Activated naive CD4-positive, alpha-beta T cell treated with anti-CD3 and anti-CD28 coated beads, Interleukin-2, amount 10 ng/mL, durations not matched to agents 7 days and 5 days (primary cell): ENCODE results near the gene HIP1.

Source experiments
- CTCF ChIA-PET: fragments of 350-600 bp; sonication (Branson Sonifier 250); formaldehyde crosslinking; loops from one replicate; lab custom pipeline; 2021; ENCODE audit warnings: antibody characterized with exemption; lab: Charles Lee
- DNase-seq: peaks from one replicate; pipeline ENCODE4 v3.0.0-alpha.2; 2020
- H3K27ac Mint-ChIP-seq: one replicate; pipeline ENCODE4 v1.8.0; 2021; ENCODE audit warnings: mild to moderate bottlenecking, moderate library complexity, mixed read lengths
- H3K27me3 Mint-ChIP-seq: one replicate; pipeline ENCODE4 v1.8.0; 2021; ENCODE audit warnings: mild to moderate bottlenecking, mixed read lengths
- H3K36me3 Mint-ChIP-seq: one replicate; pipeline ENCODE4 v1.8.0; 2021; ENCODE audit warnings: mixed read lengths
- H3K4me1 Mint-ChIP-seq: one replicate; pipeline ENCODE4 v1.8.0; 2021; ENCODE audit warnings: mixed read lengths
- H3K4me3 Mint-ChIP-seq: one replicate; pipeline ENCODE4 v1.8.0; 2021; ENCODE audit warnings: mild to moderate bottlenecking, moderate library complexity, mixed read lengths
- H3K9me3 Mint-ChIP-seq: one replicate; pipeline ENCODE4 v1.8.0; 2021; ENCODE audit warnings: mixed read lengths

HIP1 gene

GRCh38 chr7:75757860-75758259 lies 19.1 kb upstream of the HIP1 start:
- Mint-ChIP-seq H3K4me3 (no peak overlapping the region), H3K36me3 (no peaks in the 10 kb centered on the region), H3K4me1 (no peaks in the 10 kb centered on the region), H3K27ac (no peak overlapping the region), H3K27me3 (peaks cover 11% of the 10 kb centered on the region), H3K9me3 (no peaks in the 10 kb centered on the region)
- CTCF ChIA-PET, result no interaction called here
- DNase-seq, result no peak

- Mint-ChIP-seq H3K27ac (no peak overlapping the region), H3K36me3 (no peaks in the 10 kb centered on the region), H3K27me3 (peaks cover 14% of the 10 kb centered on the region), H3K4me3 (no peak overlapping the region), H3K4me1 (no peaks in the 10 kb centered on the region), H3K9me3 (no peaks in the 10 kb centered on the region)
- no peak for DNase-seq
- CTCF ChIA-PET, result no interaction called here
These were observed 18.4 kb upstream of the HIP1 start for GRCh38 chr7:75756991-75757676.

- H3K9me3 Mint-ChIP-seq, result no peaks in the 10 kb centered on the region
- H3K36me3 Mint-ChIP-seq, result no peaks in the 10 kb centered on the region
- no peak overlapping the region for H3K27ac Mint-ChIP-seq
- DNase-seq, result no peak
- CTCF ChIA-PET, result interaction anchor here (0.6 kb wide), 1 partner anchor 21 kb away, joined by 4 read pairs; no protein-coding TSS in a partner anchor
- H3K27me3 Mint-ChIP-seq, result peaks cover 13% of the 10 kb centered on the region
- no peak overlapping the region for H3K4me3 Mint-ChIP-seq
- no peaks in the 10 kb centered on the region for H3K4me1 Mint-ChIP-seq
These were observed 17.7 kb upstream of the HIP1 start for GRCh38 chr7:75756206-75756990.

GRCh38 chr7:75743455-75743859 lies 4.7 kb upstream of the HIP1 start:
- Mint-ChIP-seq H3K4me1 (peaks cover 12% of the 10 kb centered on the region), H3K27me3 (peaks cover 47% of the 10 kb centered on the region), H3K9me3 (no peaks in the 10 kb centered on the region), H3K4me3 (no peak overlapping the region), H3K36me3 (peaks cover 2% of the 10 kb centered on the region), H3K27ac (no peak overlapping the region)
- DNase-seq, result no peak
- CTCF ChIA-PET, result no interaction called here

- DNase-seq, result no peak
- CTCF ChIA-PET, result no interaction called here
- Mint-ChIP-seq H3K27me3 (peaks cover 68% of the 10 kb centered on the region), H3K36me3 (peaks cover 2% of the 10 kb centered on the region), H3K9me3 (no peaks in the 10 kb centered on the region), H3K4me3 (no peak overlapping the region), H3K27ac (no peak overlapping the region), H3K4me1 (peaks cover 20% of the 10 kb centered on the region)
These were observed 2.2 kb upstream of the HIP1 start for GRCh38 chr7:75740846-75741497.

GRCh38 chr7:75739796-75740672 lies 1.3 kb upstream of the HIP1 start:
- Mint-ChIP-seq H3K4me3 (peak overlapping the region; percentile 90), H3K4me1 (peaks cover 20% of the 10 kb centered on the region), H3K27me3 (peaks cover 74% of the 10 kb centered on the region), H3K9me3 (no peaks in the 10 kb centered on the region), H3K27ac (peak overlapping the region; percentile 93), H3K36me3 (peaks cover 2% of the 10 kb centered on the region)
- CTCF ChIA-PET, result interaction anchor here (0.9 kb wide), 1 partner anchor 22 kb away, joined by 4 read pairs; no protein-coding TSS in a partner anchor
- DNase-seq, result no peak

GRCh38 chr7:75738975-75739795 lies 444 bp upstream of the HIP1 start:
- no peaks in the 10 kb centered on the region for H3K9me3 Mint-ChIP-seq
- CTCF ChIA-PET, result interaction anchor here (0.5 to 0.9 kb wide), 2 partner anchors 23 to 35 kb away, joined by 3 to 4 read pairs; no protein-coding TSS in a partner anchor

GRCh38 chr7:75737856-75738603 lies 711 bp downstream of the HIP1 start:
- peak overlapping the region; percentile 84 for H3K4me3 Mint-ChIP-seq
- peaks cover 20% of the 10 kb centered on the region for H3K4me1 Mint-ChIP-seq
- DNase-seq, result no peak
- peaks cover 2% of the 10 kb centered on the region for H3K36me3 Mint-ChIP-seq
- CTCF ChIA-PET, result no interaction called here
- no peaks in the 10 kb centered on the region for H3K9me3 Mint-ChIP-seq
- H3K27me3 Mint-ChIP-seq, result peaks cover 65% of the 10 kb centered on the region
- H3K27ac Mint-ChIP-seq, result peak overlapping the region; percentile 58

More at GRCh38 chr7:75738975-75739795, 444 bp upstream of the HIP1 start:
- Mint-ChIP-seq H3K4me3 (peak overlapping the region; percentile 90), H3K36me3 (peaks cover 2% of the 10 kb centered on the region), H3K4me1 (peaks cover 20% of the 10 kb centered on the region), H3K27ac (peak overlapping the region; percentile 93), H3K27me3 (peaks cover 74% of the 10 kb centered on the region)
- peak; percentile 100 for DNase-seq

GRCh38 chr7:75735581-75736350 lies 3.0 kb downstream of the HIP1 start:
- Mint-ChIP-seq H3K27ac (no peak overlapping the region), H3K27me3 (peaks cover 45% of the 10 kb centered on the region), H3K4me3 (no peak overlapping the region), H3K9me3 (no peaks in the 10 kb centered on the region), H3K4me1 (peaks cover 18% of the 10 kb centered on the region), H3K36me3 (peaks cover 2% of the 10 kb centered on the region)
- CTCF ChIA-PET, result interaction anchor here (1.6 kb wide), 1 partner anchor 284 kb away, joined by 3 read pairs; no protein-coding TSS in a partner anchor
- DNase-seq, result no peak

GRCh38 chr7:75734586-75735458 lies 3.9 kb downstream of the HIP1 start:
- H3K36me3 Mint-ChIP-seq, result peaks cover 2% of the 10 kb centered on the region
- CTCF ChIA-PET, result interaction anchor here (1.6 kb wide), 1 partner anchor 285 kb away, joined by 3 read pairs; no protein-coding TSS in a partner anchor
- no peak for DNase-seq
- H3K27ac Mint-ChIP-seq, result no peak overlapping the region
- H3K27me3 Mint-ChIP-seq, result peaks cover 36% of the 10 kb centered on the region
- H3K9me3 Mint-ChIP-seq, result no peaks in the 10 kb centered on the region
- no peak overlapping the region for H3K4me3 Mint-ChIP-seq
- H3K4me1 Mint-ChIP-seq, result peaks cover 16% of the 10 kb centered on the region
